ENCODE measurements around the gene FNBP1.

Gene FNBP1

GRCh38 chr9:129861447-129861827 is 181.6 kb downstream of the FNBP1 start:
- H3K9ac ChIP-seq (ENCODE audit: low read length): no peak overlapping the region
- no peak overlapping the region for H3K4me3 ChIP-seq (ENCODE audit: low read length)
- H3K27me3 ChIP-seq (ENCODE audit: control insufficient read depth, insufficient read depth, low read length): no peaks in the 10 kb centered on the region
- H3K4me1 ChIP-seq (ENCODE audit: control insufficient read depth, insufficient read depth, low read length): no peaks in the 10 kb centered on the region
- H3K27ac ChIP-seq (ENCODE audit: low read depth, low read length): no peak overlapping the region
- H3K36me3 ChIP-seq (ENCODE audit: control insufficient read depth, insufficient read depth, low read length): peaks cover 39% of the 10 kb centered on the region

DNA sequence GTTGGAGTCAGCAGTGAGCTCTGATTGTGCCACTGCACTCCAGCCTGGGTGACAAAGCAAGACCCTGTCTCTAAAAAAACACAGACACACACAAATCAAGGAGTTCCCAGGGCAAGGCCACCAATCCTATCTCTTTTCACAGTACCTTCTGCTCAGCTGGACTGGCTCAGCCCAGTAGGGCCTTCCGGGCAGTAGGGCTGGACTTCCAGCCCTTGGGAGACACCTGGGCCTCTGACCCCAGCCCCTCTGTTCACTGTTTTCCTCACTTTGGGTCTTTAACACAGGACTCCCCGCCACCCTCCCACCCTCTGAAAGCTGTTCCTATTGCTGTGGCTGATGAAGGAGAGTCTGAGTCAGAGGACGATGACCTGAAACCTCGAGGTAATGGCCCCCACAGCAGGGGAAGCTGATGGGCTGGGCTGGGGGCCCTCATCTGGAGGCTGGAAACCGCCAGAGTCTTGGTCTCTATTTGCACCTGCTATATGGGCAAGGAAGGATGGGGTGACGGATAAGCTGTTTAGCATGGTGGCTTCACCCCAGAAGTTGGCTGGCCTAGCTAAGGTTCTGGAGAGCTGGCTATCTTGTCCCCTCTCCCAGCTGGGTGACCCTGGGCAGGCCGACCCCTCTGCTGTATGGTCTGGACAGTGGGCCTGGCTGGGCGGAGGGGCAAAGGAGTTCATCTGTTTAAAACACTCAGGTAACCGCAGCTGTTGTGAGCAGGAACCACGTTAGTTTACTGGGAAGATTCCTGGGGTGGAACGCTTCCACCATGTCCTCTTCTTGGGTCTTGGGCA is 182.1 kb downstream of the FNBP1 start:
- no peak overlapping the region for H3K4me3 ChIP-seq (ENCODE audit: low read length)
- H3K4me1 ChIP-seq (ENCODE audit: control insufficient read depth, insufficient read depth, low read length): no peaks in the 10 kb centered on the region
- H3K9ac ChIP-seq (ENCODE audit: low read length): no peak overlapping the region
- H3K27ac ChIP-seq (ENCODE audit: low read depth, low read length): no peak overlapping the region
- no peaks in the 10 kb centered on the region for H3K27me3 ChIP-seq (ENCODE audit: control insufficient read depth, insufficient read depth, low read length)
- peaks cover 43% of the 10 kb centered on the region for H3K36me3 ChIP-seq (ENCODE audit: control insufficient read depth, insufficient read depth, low read length)

DNA sequence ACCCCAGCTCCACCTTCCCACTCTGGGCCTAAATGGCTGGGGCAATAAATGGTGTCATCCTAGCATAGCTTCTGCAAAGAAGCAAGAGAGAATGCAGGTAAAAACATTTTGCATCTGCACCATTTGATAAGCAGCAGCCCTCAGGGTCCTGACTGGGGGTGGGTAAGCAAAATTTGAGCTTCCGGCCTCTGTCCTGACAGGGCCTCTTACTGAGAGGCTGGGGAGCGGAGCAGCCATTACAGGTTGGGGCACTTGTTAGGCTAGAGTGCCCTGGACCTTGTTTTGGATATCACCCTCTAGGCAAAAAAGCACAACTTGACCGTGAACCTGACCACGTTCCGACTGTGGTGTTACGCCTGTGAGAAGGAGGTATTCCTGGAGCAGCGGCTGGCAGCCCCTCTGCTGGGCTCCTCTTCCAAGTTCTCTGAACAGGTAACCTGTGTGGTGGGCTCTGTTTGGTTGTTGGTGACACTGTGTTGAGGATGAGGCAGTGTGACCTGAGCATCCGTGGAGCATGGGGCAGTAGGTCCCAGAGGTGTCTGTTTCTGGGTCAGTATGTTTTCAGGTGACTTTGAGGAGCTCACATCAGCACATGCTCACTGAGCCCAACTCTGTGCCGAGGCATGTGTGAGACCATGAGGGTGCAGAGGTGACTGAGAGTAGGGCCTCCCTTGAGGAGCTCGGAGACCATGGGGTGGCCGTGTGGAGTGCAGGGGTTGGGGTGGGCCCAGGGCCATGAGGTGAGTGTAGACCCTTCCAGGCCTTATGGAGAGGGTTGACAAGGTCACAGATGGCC is 184.6 kb downstream of the FNBP1 start:
- no peaks in the 10 kb centered on the region for H3K27me3 ChIP-seq (ENCODE audit: control insufficient read depth, insufficient read depth, low read length)
- no peak overlapping the region for H3K4me3 ChIP-seq (ENCODE audit: low read length)
- H3K36me3 ChIP-seq (ENCODE audit: control insufficient read depth, insufficient read depth, low read length): peaks cover 46% of the 10 kb centered on the region
- H3K4me1 ChIP-seq (ENCODE audit: control insufficient read depth, insufficient read depth, low read length): no peaks in the 10 kb centered on the region
- no peak overlapping the region for H3K27ac ChIP-seq (ENCODE audit: low read depth, low read length)
- no peak overlapping the region for H3K9ac ChIP-seq (ENCODE audit: low read length)

DNA sequence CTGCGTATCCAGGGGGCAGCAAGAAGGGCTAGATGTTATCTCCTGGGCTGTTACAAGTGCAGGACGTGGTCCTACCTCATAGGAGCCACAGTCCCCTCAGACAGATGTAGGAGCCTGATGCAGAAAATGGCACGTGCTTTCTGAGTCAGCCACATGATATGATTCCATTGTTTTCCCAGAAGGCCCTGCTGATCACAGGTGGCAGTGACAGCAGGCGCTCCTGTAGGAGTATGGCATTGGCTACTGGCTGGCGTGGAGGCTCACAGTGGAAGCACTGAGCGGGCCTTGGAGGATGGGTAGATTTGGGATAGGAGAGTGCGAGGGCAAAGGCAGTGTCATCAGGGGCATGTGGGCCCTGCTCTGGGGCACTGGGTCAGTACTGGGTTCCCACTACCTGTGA is 185.8 kb downstream of the FNBP1 start:
- H3K4me3 ChIP-seq (ENCODE audit: low read length): no peak overlapping the region
- no peak overlapping the region for H3K27ac ChIP-seq (ENCODE audit: low read depth, low read length)
- H3K27me3 ChIP-seq (ENCODE audit: control insufficient read depth, insufficient read depth, low read length): no peaks in the 10 kb centered on the region
- peaks cover 45% of the 10 kb centered on the region for H3K36me3 ChIP-seq (ENCODE audit: control insufficient read depth, insufficient read depth, low read length)
- no peak overlapping the region for H3K9ac ChIP-seq (ENCODE audit: low read length)
- H3K4me1 ChIP-seq (ENCODE audit: control insufficient read depth, insufficient read depth, low read length): no peaks in the 10 kb centered on the region

GRCh38 chr9:129854588-129855110 is 188.3 kb downstream of the FNBP1 start:
- Histone ChIP-seq H3K9ac (ENCODE audit: low read length) (no peak overlapping the region), H3K36me3 (ENCODE audit: control insufficient read depth, insufficient read depth, low read length) (peaks cover 40% of the 10 kb centered on the region), H3K4me1 (ENCODE audit: control insufficient read depth, insufficient read depth, low read length) (no peaks in the 10 kb centered on the region), H3K27me3 (ENCODE audit: control insufficient read depth, insufficient read depth, low read length) (no peaks in the 10 kb centered on the region), H3K4me3 (ENCODE audit: low read length) (no peak overlapping the region), H3K27ac (ENCODE audit: low read depth, low read length) (no peak overlapping the region)

DNA sequence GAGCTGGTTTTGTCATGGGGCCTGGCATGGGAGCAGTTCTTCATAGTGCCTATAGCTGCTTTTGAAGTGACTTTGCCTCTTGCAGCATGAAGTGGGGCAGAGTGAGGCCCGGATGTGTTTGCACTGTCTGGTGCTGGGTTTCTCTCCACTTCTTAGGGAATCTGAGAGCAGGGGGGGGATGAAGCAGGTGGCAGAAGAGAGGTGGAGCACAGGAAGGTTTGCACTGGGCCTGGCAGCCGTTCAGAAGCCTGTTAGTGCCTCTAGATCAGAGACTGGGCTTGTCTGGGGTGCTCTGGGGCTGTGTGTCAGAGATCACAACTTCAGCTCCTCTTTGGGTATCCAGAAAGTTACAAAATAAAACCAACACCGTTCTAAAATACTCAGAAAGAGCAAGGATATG is 189.4 kb downstream of the FNBP1 start:
- no peak overlapping the region for H3K27ac ChIP-seq (ENCODE audit: low read depth, low read length)
- H3K9ac ChIP-seq (ENCODE audit: low read length): no peak overlapping the region
- H3K4me1 ChIP-seq (ENCODE audit: control insufficient read depth, insufficient read depth, low read length): no peaks in the 10 kb centered on the region
- no peaks in the 10 kb centered on the region for H3K27me3 ChIP-seq (ENCODE audit: control insufficient read depth, insufficient read depth, low read length)
- H3K4me3 ChIP-seq (ENCODE audit: low read length): no peak overlapping the region
- peaks cover 37% of the 10 kb centered on the region for H3K36me3 ChIP-seq (ENCODE audit: control insufficient read depth, insufficient read depth, low read length)

DNA sequence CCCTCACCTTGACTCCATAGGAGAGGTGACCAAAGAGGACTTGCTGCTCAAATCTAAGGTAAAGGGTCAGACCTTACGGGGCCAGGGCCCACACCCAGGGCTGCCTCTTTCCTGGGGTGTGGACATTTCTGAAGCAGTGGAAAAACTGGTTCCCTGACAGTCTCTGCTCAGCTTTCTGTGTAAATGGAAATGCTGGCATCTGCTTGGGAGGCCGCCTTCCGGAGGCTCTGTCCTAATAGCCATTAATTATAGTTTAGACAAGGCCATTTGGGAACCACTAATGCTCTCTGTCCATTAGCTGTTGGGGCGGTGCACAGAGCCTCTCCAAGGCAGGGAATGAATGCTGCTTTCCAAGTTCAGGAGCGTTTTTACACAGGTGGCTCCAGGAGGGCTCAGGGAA is 190.4 kb downstream of the FNBP1 start:
- Histone ChIP-seq H3K36me3 (ENCODE audit: control insufficient read depth, insufficient read depth, low read length) (peaks cover 30% of the 10 kb centered on the region), H3K27ac (ENCODE audit: low read depth, low read length) (no peak overlapping the region), H3K4me3 (ENCODE audit: low read length) (no peak overlapping the region), H3K27me3 (ENCODE audit: control insufficient read depth, insufficient read depth, low read length) (no peaks in the 10 kb centered on the region), H3K9ac (ENCODE audit: low read length) (no peak overlapping the region), H3K4me1 (ENCODE audit: control insufficient read depth, insufficient read depth, low read length) (no peaks in the 10 kb centered on the region)

DNA sequence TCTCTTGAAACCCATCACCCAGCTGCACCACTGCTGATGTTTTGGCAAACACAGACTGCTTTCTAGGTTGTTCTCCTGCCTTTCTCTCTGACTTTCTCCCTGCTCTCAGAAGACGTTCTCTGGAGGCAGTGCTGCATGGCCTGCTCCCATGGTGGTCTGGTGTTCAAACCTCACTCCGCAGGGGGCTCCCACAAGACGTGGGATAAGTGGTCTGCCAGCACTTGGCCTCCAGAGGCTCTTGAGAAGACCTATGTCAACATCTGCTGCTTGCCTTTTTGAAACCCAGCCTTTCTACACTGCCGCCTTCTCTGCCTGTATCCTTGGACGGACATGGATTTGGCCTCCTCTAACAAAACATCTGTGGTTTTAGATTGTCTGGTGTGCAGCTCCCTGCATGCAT is 191.2 kb downstream of the FNBP1 start:
- peak overlapping the region; percentile 44 for H3K27ac ChIP-seq (ENCODE audit: low read depth, low read length)
- H3K4me1 ChIP-seq (ENCODE audit: control insufficient read depth, insufficient read depth, low read length): no peaks in the 10 kb centered on the region
- H3K36me3 ChIP-seq (ENCODE audit: control insufficient read depth, insufficient read depth, low read length): peaks cover 23% of the 10 kb centered on the region
- H3K27me3 ChIP-seq (ENCODE audit: control insufficient read depth, insufficient read depth, low read length): no peaks in the 10 kb centered on the region
- H3K9ac ChIP-seq (ENCODE audit: low read length): no peak overlapping the region
- H3K4me3 ChIP-seq (ENCODE audit: low read length): no peak overlapping the region

DNA sequence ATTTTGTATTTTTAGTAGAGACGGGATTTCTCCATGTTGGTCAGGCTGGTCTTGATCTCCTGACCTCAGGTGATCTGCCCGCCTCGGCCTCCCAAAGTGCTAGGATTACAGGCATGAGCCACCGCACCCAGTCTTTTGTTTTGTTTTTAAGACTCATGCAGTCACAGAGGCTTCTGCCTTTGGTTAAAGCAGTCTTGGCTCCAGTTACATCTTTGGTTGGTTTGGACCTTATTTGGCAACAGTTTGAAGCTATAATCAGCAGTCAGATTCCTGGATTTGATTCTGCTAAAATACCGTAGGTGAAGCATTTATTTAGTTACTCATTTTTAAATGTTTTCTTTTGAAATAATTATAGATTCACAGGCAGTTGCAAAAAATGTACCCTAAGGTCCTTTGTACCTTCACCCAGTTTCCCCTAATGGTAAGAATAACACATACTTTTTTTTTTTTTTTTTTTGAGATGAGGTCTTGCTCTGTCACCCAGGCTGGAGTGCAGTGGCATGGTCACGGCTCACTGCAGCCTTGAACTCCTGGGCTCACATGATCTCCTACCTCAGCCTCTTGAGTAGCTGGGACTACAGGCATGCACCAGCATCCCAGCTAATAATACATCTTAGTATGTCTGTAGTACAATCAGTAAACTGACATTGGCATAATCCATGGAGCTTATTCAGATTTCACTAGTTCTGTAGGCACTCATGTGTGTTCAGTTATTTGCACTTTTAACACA is 192.0 kb downstream of the FNBP1 start:
- H3K4me3 ChIP-seq (ENCODE audit: low read length): no peak overlapping the region
- no peaks in the 10 kb centered on the region for H3K4me1 ChIP-seq (ENCODE audit: control insufficient read depth, insufficient read depth, low read length)
- H3K9ac ChIP-seq (ENCODE audit: low read length): no peak overlapping the region
- no peaks in the 10 kb centered on the region for H3K27me3 ChIP-seq (ENCODE audit: control insufficient read depth, insufficient read depth, low read length)
- H3K27ac ChIP-seq (ENCODE audit: low read depth, low read length): peak overlapping the region; percentile 44
- H3K36me3 ChIP-seq (ENCODE audit: control insufficient read depth, insufficient read depth, low read length): peaks cover 20% of the 10 kb centered on the region

GRCh38 chr9:129849901-129850300 is 193.1 kb downstream of the FNBP1 start:
- no peak overlapping the region for H3K9ac ChIP-seq (ENCODE audit: low read length)
- H3K4me1 ChIP-seq (ENCODE audit: control insufficient read depth, insufficient read depth, low read length): no peaks in the 10 kb centered on the region
- H3K27ac ChIP-seq (ENCODE audit: low read depth, low read length): no peak overlapping the region
- H3K27me3 ChIP-seq (ENCODE audit: control insufficient read depth, insufficient read depth, low read length): no peaks in the 10 kb centered on the region
- no peak overlapping the region for H3K4me3 ChIP-seq (ENCODE audit: low read length)
- peaks cover 17% of the 10 kb centered on the region for H3K36me3 ChIP-seq (ENCODE audit: control insufficient read depth, insufficient read depth, low read length)

DNA sequence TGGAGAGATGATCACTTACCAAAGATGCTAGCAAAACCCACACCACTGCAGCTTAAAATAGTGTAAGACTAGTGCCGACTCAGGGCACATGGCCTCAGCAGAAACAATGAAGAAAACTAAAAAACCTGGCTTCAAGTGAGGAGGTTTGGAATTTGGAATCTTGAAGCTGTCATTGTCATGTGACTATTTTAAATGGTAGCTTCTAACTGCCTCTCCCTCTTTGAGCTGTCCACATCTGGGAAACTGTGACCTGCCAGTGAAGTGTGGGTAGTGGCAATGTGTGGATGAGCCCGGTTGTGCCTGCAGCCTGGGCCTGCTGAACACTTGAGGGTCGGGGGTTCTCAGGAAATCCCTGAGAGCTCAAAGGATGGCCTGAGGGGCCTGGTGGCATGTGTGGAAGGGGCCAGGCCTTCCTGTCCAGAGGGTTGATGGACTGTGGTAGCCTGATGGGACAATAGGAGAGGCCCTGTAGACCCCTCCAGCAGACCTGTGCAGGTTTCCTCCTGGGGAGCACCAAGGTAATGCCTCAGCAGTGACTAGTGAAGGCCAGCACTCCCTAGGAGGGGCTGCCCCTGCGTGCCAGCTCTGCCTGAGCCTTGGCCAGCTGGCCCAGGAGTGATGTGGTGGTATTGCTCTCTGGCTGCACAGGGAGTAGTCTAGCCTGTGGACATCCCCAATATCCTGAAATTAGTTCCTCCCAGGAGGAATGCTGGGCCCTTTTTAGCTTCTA is 194.1 kb downstream of the FNBP1 start:
- peaks cover 15% of the 10 kb centered on the region for H3K36me3 ChIP-seq (ENCODE audit: control insufficient read depth, insufficient read depth, low read length)
- no peaks in the 10 kb centered on the region for H3K4me1 ChIP-seq (ENCODE audit: control insufficient read depth, insufficient read depth, low read length)
- no peaks in the 10 kb centered on the region for H3K27me3 ChIP-seq (ENCODE audit: control insufficient read depth, insufficient read depth, low read length)
- H3K4me3 ChIP-seq (ENCODE audit: low read length): no peak overlapping the region
- H3K9ac ChIP-seq (ENCODE audit: low read length): no peak overlapping the region
- no peak overlapping the region for H3K27ac ChIP-seq (ENCODE audit: low read depth, low read length)

GRCh38 chr9:129845373-129845772 is 197.6 kb downstream of the FNBP1 start:
- no peak overlapping the region for H3K27ac ChIP-seq (ENCODE audit: low read depth, low read length)
- H3K27me3 ChIP-seq (ENCODE audit: control insufficient read depth, insufficient read depth, low read length): no peaks in the 10 kb centered on the region
- no peaks in the 10 kb centered on the region for H3K4me1 ChIP-seq (ENCODE audit: control insufficient read depth, insufficient read depth, low read length)
- H3K4me3 ChIP-seq (ENCODE audit: low read length): no peak overlapping the region
- H3K9ac ChIP-seq (ENCODE audit: low read length): no peak overlapping the region
- no peaks in the 10 kb centered on the region for H3K36me3 ChIP-seq (ENCODE audit: control insufficient read depth, insufficient read depth, low read length)
